HK-2 (cell line): Measurements from ENCODE around the gene CPA3.

ENCODE experiments used
- DNase-seq: peaks from one replicate; pipeline ENCODE4 v3.0.0-alpha.2; 2018; ENCODE audit not compliant: unreplicated experiment

The CPA3 gene, protein sequence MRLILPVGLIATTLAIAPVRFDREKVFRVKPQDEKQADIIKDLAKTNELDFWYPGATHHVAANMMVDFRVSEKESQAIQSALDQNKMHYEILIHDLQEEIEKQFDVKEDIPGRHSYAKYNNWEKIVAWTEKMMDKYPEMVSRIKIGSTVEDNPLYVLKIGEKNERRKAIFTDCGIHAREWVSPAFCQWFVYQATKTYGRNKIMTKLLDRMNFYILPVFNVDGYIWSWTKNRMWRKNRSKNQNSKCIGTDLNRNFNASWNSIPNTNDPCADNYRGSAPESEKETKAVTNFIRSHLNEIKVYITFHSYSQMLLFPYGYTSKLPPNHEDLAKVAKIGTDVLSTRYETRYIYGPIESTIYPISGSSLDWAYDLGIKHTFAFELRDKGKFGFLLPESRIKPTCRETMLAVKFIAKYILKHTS

DNA sequence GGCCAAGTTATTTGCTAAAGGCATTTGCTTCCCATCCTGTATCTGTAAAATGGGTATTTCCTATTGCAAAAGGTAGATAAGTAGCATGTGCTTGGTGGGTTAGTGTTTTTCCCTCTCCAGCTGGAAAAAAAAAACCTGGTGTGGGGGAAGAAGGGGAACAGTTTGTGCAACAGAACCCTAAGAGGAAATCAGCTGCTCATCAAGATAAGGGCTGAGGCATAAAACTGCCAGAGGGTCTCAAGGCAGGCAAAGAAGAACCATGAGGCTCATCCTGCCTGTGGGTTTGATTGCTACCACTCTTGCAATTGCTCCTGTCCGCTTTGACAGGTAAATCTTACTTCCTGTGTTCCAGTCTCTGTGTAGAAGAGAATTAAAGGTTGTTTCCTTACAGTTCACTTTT lies at the start of gene CPA3:
CPA3 (plus strand) TSS at position 248 of the 400 bp plus-strand sequence; CDS start at position 260, 12 bp downstream.
- DNase-seq: no peak

DNA sequence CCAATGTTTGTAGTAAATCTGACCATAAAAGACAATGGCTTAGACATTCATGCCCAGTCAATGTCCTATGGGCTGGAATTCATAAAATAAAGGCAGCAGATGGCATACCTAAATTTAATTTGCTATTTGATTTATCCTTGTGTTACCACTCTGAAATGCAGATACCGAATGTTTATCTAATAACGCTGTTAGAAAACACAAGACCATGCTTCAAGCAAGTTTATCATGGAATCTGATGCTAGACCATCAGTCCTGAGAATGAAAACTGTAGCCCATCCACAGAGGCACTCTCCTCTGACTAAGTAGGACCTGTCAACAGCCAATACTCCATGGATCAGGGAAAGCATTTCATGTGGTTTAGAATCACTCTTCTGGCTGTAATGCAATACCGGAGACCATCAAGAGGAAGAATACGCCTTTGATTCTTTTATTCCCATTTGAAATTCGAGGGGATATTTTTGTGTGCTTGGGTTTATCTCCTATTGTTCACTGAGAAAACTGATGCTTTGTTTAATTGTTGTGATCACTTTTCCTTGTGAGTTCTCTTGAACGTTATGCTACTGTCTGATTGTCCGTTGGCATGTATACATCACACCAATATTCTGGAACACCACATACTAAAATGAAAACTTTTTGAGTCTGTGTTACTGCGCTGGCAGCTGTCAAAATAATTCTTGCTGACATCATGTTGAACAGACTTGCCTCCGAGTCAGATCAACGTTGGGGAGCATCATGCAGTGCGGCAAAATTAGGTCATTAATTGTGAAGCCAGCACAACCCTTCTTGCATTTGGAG lies 49.6 kb upstream of the CPA3 start:
- no peak for DNase-seq

DNA sequence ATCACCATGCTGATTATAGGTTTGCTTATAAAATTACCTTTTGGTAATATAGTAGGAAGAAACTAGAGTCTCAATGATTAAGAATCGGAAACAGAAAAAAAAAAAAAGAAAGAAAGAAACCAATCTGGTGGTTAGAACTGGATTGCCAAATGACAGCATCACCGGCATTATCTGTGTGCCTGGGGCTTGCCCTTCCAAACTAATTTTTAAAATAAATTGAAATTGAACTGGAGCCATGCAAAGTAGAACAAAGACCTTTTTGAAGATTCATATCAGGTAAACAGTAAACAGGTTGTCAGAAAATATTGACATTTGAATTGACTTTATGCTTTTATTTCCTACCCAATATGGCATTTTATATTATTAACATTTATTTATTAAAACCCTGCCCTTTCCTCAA lies 48.7 kb upstream of the CPA3 start:
- no peak for DNase-seq

DNA sequence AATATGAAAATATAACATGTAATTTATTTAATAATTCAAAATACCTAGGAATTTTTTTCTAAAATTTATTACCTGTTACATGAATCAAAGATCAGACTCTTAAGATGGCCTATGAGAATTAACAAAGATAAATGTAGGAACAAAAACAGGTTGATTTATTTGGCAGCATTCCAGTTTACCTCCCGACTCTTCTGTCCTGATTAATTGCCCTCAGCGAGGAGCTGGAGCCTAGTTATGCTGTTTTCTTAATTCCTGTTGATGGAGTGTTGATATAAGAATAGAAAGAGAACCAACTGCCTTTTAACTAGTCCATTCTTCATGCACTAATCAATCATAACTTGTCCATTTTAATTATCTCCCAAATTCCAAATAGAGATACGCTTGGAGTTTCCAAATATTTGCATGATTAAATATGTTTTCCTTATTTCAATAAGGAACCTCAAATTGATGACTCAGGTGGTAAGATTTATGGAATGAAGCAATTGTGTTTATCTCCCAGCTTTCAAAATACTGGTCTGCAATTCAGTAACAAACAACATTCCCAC lies 48.0 kb upstream of the CPA3 start:
- DNase-seq: no peak

DNA sequence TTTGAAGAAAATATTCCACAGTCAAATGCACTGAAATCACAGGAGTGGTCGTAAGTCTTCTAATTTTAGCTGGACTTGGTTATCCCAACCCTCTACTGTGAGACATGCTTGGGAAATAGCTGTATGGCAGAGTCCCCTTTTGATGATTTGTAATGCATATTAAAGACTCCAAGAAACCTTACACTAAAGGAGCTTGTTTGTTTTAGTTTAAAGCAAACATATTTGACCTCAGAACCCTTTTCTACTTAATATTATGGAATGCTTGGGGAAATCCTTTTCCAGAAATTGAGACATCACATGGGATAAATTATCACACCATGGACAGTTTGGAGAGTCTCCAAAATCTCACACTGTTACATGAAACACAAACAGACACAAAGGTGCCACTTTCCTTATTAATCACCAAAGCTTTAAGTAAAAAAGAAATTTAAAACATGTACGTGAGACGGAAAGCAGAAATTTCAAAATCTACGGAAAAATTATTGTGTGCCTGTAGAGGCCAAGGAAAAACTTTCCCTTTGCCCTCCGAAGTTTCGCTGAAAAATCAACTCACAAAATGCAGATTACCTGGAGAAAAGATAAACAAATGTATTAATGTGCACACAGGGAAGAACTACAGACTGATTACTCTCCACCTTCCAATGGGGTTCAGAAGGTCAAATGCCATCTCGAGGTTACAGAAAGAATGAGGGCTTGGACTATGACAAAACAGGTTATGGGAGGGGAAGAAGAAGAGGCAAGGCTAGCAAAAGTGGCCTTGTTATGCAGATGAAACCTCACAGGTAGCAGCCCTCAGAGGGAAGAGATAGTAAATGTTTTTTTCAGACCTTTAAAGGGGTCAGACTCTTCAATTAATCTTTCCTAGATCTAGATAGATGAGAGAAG lies 44.5 kb upstream of the CPA3 start:
- DNase-seq: no peak

DNA sequence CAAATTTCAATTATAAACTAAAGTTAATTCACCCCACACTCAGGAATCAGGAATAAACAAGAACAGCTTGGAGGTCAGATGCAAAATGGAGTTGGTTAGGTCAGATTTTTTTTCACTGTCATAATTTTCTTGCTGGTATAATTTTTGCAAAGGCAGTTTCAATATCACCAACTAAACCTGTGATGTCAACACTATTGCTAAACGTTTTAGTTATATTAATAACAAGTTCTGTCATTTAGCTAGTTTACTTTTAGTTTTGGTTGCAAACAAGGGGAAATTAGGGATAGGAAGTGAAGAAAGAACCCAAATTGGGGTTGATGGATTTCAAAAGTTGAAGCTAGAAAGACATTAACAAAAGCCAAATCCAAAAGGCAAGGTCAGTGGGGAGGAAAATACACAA lies 42.1 kb upstream of the CPA3 start:
- no peak for DNase-seq

DNA sequence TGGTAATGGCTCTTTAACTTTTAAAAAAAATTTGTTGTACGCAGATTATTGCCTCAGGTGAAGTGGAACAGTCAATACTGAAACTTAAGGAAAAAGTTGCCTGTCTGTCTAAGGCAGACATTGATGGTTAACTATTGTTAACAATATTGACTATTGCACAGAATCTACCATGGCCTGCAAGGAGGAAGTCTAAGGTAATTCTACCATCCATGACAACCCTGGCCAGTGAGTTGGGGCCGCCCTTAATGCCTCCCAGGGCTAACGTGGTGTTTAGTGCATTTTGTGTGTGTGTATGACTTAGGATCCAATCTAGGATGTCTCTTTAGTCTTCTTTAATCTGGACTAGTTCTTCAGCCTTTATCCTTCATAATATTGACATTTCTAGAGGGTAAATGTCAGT lies 39.6 kb upstream of the CPA3 start:
- DNase-seq: no peak

DNA sequence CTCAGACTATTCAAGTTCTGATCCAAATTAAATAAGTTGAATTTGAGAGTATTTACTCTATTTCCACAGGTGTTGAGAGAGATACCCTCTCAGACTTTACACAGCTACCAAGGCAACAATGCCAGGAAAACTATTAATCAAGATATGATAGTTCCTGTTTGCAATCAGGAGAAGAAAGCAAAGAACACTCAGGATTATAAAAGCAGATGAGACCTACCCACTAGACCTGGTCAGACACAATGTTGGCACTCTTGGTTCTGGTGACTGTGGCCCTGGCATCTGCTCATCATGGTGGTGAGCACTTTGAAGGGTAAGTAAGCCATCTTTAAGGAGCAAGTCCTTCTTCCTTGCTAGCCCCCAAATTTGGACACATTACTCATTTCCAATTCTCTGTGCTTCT lies 37.5 kb upstream of the CPA3 start, which contains the start of gene CPB1:
CPB1 (plus strand) TSS at position 227 of the 400 bp plus-strand sequence; CDS start at position 240, 13 bp downstream.
- no peak for DNase-seq

DNA sequence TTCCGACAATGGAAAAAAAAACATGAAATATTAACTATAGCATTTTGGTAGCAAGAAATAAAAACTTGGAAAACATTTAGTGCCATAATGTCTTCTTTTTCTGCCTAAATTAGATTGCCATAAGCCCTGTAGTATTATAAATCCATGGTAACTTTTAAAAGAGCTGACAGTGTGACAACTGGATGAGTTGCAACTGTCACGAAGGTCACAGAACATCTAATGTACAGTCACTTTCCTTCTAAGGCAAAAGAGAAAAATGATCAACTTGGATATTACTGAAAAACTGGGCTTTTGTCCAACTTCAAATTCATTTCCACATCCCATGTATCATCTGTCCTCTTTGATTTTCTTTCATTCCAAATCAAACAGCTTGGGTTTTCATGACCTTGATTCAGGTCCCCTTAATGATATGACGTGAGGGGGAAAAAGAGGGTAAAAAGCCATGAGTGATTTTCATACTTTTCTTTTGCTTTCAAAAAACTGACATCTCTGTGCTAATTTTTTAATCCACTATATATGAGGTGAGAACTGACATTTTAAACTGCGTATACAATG lies 36.9 kb upstream of the CPA3 start:
- no peak for DNase-seq

DNA sequence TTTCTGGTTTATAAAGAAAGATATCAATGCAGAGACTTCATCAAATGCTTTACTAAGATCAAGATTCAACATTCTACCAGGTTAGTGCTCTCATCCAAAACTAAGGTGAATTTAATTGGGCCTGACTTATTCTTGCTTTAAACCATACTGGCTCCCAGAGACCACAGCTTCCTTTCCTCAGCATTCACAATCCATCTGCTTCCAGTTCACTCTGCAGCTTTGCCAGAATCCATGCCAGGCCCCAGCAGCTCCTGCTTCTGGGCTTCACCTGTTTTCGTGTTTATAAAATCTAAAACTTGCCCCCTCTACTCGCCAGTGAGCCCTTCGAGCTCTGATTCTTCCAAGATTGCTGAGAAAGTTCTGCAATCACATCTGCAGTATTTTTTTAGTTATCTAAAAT lies 35.2 kb upstream of the CPA3 start:
- DNase-seq: no peak

DNA sequence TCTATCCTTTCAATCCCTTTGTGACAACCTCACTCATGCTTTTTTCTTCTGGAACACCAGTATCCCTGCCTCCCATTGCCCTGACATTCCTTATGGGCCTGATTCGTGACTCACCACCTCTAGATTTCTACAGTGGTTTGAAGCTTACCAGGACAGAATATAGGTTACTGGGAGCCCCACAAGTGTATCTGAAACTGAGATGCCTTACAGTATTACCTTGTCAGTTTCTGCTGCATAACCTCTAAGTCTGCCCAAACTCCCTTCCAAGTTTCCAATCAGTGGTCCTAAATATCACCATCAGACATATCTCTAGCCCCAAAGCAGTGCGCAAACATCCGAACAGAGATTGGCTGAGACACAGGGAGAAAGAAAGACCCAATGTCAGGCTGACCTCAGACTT lies 31.9 kb upstream of the CPA3 start:
- DNase-seq: peak; percentile 2

DNA sequence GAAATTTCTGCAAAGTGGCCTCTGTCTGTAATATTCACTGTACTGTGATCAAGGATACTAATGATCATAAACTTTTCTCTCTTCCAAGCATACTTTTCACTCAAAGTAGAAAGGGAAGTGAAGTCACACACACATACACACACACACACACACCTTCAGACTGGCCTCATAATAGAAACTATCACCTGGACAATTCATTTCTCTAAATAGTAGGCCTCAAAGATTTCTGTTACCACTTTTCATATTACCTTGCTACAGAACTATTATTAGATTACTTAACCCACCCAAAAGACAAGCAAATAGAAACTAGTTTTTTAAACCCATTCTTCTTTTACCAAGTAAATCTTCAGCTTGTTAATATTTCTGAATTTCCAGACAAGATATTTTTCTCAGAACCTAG lies 25.3 kb upstream of the CPA3 start:
- DNase-seq: no peak

DNA sequence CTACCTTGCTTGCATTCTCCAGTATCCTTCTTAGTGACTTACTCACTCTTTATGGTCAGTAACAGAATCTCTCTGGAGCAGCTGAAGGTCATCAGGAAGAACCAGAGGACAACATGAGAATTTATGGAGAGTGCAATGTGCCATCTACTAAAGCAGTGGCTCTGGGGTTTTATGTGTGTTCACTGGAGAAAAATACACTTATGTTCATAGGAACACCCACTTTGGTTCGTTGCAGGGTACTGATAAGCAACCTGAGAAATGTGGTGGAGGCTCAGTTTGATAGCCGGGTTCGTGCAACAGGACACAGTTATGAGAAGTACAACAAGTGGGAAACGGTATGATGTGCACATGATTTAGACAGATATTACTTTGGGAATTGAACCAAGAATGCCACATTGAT lies 24.6 kb upstream of the CPA3 start:
- DNase-seq: no peak

DNA sequence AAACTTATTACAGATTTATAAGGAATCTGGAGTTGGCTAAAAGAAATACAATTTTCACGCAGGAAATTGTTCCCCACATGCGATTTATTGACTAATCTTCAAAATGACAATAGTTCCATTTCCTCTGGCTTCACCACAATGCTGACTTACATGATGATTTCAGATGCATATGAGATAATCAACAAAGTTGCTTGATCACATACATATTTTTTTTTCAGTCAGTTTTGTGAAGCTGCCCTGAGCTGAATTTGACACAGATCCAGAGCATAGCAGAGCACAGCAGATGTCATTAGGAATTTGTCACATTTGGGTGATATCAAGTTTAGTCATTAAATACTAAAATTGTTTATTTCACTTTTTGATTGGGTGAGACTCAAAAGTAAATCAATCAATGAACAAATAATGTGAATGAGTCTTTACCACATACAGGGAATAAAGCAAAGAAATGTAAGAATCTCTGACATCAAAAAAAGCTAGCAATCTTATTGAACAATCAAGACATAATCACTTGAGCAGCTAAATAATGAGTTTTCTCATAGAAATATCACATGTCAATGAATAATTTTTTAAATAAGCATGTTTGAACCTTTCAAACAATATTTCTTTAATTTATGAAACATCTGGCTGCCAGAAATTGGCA lies 19.2 kb upstream of the CPA3 start:
- DNase-seq: no peak

DNA sequence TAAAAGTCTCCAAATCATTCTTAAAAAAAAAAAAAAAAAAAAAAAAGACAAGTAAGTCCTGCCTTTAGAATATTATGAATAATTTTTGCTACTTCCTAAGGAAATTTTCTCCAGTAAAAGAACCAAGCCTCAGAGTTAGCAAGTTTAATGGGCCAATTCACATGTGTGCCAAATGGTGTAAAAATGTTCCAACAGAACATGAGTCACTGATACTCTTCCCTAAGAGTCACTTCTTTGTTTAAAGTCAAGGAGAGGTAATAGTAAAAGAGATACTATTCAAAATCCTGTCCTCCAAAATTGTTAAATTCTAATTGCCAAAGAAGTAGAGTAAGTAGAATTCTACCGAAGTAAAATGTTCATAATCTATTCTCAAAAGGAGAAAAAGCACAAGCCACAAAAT lies 17.7 kb upstream of the CPA3 start:
- DNase-seq: no peak

DNA sequence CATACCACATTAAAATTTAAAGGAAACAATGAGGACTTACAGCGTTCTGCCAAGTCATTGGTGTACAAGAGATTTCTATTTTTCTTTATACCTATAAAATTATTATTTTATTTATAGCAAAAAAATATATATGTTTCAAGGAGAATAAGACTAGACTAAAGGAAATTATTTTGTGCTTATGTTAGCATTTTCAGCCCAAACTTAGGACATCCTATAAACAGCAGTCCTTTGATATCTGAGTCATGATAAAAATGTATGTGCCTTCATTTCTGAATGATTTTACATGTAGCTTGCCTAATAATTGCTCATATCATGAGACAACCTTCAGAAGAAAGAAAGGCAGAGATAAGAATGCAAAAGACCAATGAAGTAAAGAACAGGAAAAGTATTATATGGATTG lies 16.7 kb upstream of the CPA3 start:
- no peak for DNase-seq

DNA sequence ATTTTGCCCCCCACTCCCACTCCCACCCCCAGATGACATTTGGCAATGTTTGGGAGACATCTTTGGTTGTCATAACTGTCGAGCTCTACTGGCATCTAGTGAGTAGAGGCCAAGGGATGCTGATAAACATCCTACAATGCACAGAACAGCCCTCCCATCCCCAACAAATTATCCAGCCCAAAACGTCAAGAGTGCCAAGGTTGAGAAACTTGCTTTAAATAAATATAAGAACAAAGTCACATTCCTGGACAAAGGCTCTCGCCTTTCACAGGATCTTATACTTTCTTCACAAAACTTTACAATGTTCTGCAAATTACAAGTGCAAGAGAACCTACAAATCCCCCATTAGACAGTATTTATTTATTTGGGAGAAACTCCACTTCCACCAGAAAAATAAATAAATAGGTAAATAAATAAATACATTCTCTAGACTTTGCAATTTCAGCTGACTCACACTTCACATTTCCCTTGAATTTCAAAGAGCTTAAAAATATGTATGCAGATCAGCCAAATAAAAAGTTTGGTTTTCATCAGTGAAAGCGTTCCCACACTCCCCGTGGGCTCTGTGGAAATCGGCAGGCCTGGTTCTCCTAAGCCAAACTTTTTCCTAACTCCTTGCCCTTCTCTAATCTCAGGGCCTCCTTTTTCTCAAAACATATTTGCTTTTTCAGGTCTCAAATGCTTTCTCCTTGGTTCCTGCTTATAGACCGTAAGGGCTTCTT lies 12.7 kb upstream of the CPA3 start:
- no peak for DNase-seq

DNA sequence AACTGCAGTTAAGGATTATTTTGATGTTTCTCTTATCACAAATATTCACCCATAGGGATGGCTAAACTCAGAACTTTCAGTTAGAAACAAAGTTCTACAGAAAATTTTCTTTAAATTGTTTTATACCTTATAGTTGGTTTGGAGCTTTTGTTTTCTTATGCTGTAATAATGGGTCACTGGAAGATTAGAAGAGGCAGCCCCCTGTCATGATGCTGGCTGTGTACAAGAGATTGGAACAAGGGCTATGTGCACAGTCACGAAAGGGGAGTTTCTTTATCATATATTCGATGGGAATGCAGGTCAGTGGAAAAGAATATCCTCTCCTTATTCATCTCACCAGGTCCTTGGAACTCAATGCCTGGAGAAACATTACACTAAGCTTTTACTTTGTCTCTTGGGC lies 12.0 kb upstream of the CPA3 start:
- DNase-seq: no peak

DNA sequence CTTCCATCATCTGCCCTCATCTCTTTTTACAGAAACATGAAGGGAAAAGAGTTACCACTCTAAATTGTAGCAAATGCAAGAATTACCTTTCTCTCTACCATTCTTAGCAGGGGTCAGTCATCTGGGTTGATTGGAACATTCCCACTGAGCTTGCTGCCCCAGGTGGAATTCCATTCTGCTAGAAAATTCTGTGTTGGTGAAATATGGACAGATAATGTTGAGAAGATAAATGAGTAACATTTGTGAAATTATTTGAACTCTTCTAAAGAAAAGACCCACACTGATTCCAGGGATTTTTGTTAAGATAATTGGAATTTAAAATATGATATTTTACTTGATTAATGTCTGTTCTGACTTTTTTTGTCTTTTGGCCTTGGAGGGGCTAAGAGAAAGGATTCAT lies 11.0 kb upstream of the CPA3 start:
- DNase-seq: no peak

DNA sequence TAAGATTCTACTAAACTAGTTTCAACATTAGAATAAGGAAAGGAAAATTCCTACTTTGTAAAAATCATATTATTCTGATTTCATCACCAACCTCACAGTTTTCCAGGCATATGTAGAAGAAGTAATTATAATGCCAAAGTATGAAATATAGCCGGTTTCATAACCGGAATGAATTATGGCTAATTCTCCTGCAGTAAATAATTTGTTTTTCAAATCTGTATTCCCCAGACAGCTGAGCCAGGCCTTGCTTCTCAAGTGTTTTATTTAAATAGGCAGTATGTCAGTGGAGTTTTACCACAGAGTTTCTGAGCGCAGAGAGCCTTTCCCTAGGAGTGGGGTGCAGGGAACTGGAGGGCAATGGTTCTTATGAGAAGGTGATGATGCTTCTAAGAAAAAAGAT lies 8.7 kb upstream of the CPA3 start:
- DNase-seq: no peak
